Tibial artery (tissue), 4 donors: ENCODE results near the gene ID2.

Experiments used
- DNase-seq, 2 donors: peaks; one replicate each; pipeline ENCODE4 v3.0.0-alpha.2; 2019
- H3K27ac ChIP-seq, 2 donors: fragments of 200-600 bp; sonication (generic) in 1 of 2; 1 replicate in 1 of 2; 2 replicates in 1 of 2; pipeline ENCODE4 v1.5.1; 2018 to 2019; ENCODE audit warnings: mild to moderate bottlenecking in 1 of 2
- H3K27me3 ChIP-seq, 2 donors: fragments of 200-600 bp; sonication (generic) in 1 of 2; one replicate each; pipeline versions ENCODE4 v1.5.1 to v1.6.0; 2016 to 2019
- H3K36me3 ChIP-seq, 3 donors: fragments of 200-600 bp; sonication (generic) in 2 of 3; one replicate each; pipeline ENCODE4 v1.5.1; 2016 to 2019; ENCODE audit warnings: mild to moderate bottlenecking in 2 of 3
- H3K4me1 ChIP-seq, 4 donors: fragments of 200-600 bp; sonication (generic) in 2 of 4; 1 replicate in 3 of 4; 2 replicates in 1 of 4; pipeline ENCODE4 v1.5.1; 2016 to 2019
- H3K4me3 ChIP-seq, 2 donors: fragments of 200-600 bp; sonication (generic) in 1 of 2; 1 replicate in 1 of 2; 2 replicates in 1 of 2; pipeline ENCODE4 v1.5.1; 2018 to 2019; ENCODE audit warnings: mild to moderate bottlenecking in 2 of 2
- H3K9me3 ChIP-seq, 3 donors: fragments of 200-600 bp; sonication (generic) in 1 of 3; one replicate each; pipeline ENCODE4 v1.5.1; 2016 to 2019
- CTCF ChIP-seq, 2 experiments: fragments of 200-600 bp in 1 of 2; fragments of 450-650 bp in 1 of 2; IDR thresholded peaks; one replicate each; pipeline ENCODE4 v1.5.1; 2017 to 2019; ENCODE audit warnings: antibody characterized with exemption in 2 of 2, mild to moderate bottlenecking in 1 of 2, moderate library complexity in 1 of 2
- intact Hi-C: fragments of 100-400 bp; cut with DNase I; formaldehyde crosslinking; loops from one replicate; pipeline ENCODE4 v1.15.0; 2023; ENCODE audit warnings: low total_unique reads

Gene ID2

GRCh38 chr2:8681786-8682692 is at the start of gene ID2:
Gene ID2, plus strand, starts transcription at chr2:8682056. Its CDS starts 110 bp downstream, at chr2:8682166.
- H3K27ac ChIP-seq, result peak within 1 kb of the TSS; percentile 99 to 100
- peaks cover 0 to 21% (median 13%) of the 10 kb centered on the region in 4 donors for H3K4me1 ChIP-seq
- DNase-seq, result peak; percentile 100
- TF ChIP-seq CTCF (IDR thresholded peaks at IDR 0.05), result peak in 1 of 2 experiments; percentile 23
- H3K9me3 ChIP-seq, result no peaks in the 10 kb centered on the region
- intact Hi-C loops, result loop anchor here (5.0 to 10.0 kb wide), 2 partner anchors 467 to 520 kb away; no protein-coding TSS in a partner anchor
- H3K27me3 ChIP-seq, result no peaks in the 10 kb centered on the region
- H3K4me3 ChIP-seq, result peak within 1 kb of the TSS; percentile 68 to 72
- H3K36me3 ChIP-seq, result no peaks in the 10 kb centered on the region

GRCh38 chr2:8632755-8633154 is 49.1 kb upstream of the ID2 start:
- Histone ChIP-seq H3K27ac (no peak overlapping the region), H3K4me1 (peaks cover 0 to 7% (median 0%) of the 10 kb centered on the region in 4 donors), H3K9me3 (no peaks in the 10 kb centered on the region), H3K27me3 (no peaks in the 10 kb centered on the region), H3K4me3 (no peak overlapping the region), H3K36me3 (no peaks in the 10 kb centered on the region)
- intact Hi-C loops, result no loop called here
- DNase-seq, result no peak
- no peak for TF ChIP-seq CTCF (IDR thresholded peaks at IDR 0.05)

GRCh38 chr2:8633186-8633734 is 48.6 kb upstream of the ID2 start:
- Histone ChIP-seq H3K27me3 (no peaks in the 10 kb centered on the region), H3K27ac (no peak overlapping the region), H3K4me3 (no peak overlapping the region), H3K4me1 (peaks cover 0 to 7% (median 0%) of the 10 kb centered on the region in 4 donors), H3K9me3 (no peaks in the 10 kb centered on the region), H3K36me3 (no peaks in the 10 kb centered on the region)
- DNase-seq, result no peak
- intact Hi-C loops, result no loop called here
- TF ChIP-seq CTCF (IDR thresholded peaks at IDR 0.05), result no peak

GRCh38 chr2:8633735-8634313 is 48.0 kb upstream of the ID2 start:
- no peak overlapping the region for H3K4me3 ChIP-seq
- H3K36me3 ChIP-seq, result no peaks in the 10 kb centered on the region
- TF ChIP-seq CTCF (IDR thresholded peaks at IDR 0.05), result no peak
- peaks cover 0 to 7% (median 0%) of the 10 kb centered on the region in 4 donors for H3K4me1 ChIP-seq
- H3K9me3 ChIP-seq, result no peaks in the 10 kb centered on the region
- H3K27me3 ChIP-seq, result no peaks in the 10 kb centered on the region
- no peak for DNase-seq
- no peak overlapping the region for H3K27ac ChIP-seq
- intact Hi-C loops, result no loop called here

GRCh38 chr2:8634466-8635172 is 47.2 kb upstream of the ID2 start:
- Histone ChIP-seq H3K9me3 (no peaks in the 10 kb centered on the region), H3K4me1 (peaks cover 0 to 7% (median 0%) of the 10 kb centered on the region in 4 donors), H3K36me3 (no peaks in the 10 kb centered on the region), H3K4me3 (no peak overlapping the region), H3K27ac (no peak overlapping the region), H3K27me3 (no peaks in the 10 kb centered on the region)
- no peak for TF ChIP-seq CTCF (IDR thresholded peaks at IDR 0.05)
- no peak for DNase-seq
- intact Hi-C loops, result no loop called here
